WERI-Rb-1 (cell line): ENCODE measurements around the gene ITGA2.

Experiments
- DNase-seq: peaks from one replicate; pipeline ENCODE4 v3.0.0-alpha.2; 2020
- H3K27ac ChIP-seq: fragments of 250-450 bp; sonication (Bioruptor Pico); 2 replicates; pipeline ENCODE4 v1.5.1; 2020; ENCODE audit warnings: mild to moderate bottlenecking, moderate library complexity
- H3K27me3 ChIP-seq: fragments of 250-450 bp; sonication (Bioruptor Pico); 2 replicates; pipeline ENCODE4 v1.5.1; 2021; ENCODE audit warnings: mild to moderate bottlenecking, low read depth, moderate library complexity; ENCODE audit not compliant: insufficient read depth, severe bottlenecking
- H3K36me3 ChIP-seq: fragments of 250-450 bp; sonication (Bioruptor Pico); 2 replicates; pipeline ENCODE4 v1.5.1; 2020; ENCODE audit warnings: mild to moderate bottlenecking, moderate library complexity
- H3K4me3 ChIP-seq: 2 replicates; pipeline ENCODE4 v1.5.1; 2011; ENCODE audit warnings: low read depth, mild to moderate bottlenecking, control low read depth, low read length
- H3K9me3 ChIP-seq: fragments of 250-450 bp; sonication (Bioruptor Pico); 2 replicates; pipeline ENCODE4 v1.5.1; 2021; ENCODE audit warnings: mild to moderate bottlenecking, moderate library complexity; ENCODE audit not compliant: severe bottlenecking
- TF ChIP-seq, protein P1 (sequence below): IDR thresholded peaks from 2 replicates; pipeline ENCODE4 v1.5.1; 2011; ENCODE audit warnings: low read depth, mild to moderate bottlenecking, control low read depth, inconsistent platforms, low read length

The ITGA2 gene

DNA sequence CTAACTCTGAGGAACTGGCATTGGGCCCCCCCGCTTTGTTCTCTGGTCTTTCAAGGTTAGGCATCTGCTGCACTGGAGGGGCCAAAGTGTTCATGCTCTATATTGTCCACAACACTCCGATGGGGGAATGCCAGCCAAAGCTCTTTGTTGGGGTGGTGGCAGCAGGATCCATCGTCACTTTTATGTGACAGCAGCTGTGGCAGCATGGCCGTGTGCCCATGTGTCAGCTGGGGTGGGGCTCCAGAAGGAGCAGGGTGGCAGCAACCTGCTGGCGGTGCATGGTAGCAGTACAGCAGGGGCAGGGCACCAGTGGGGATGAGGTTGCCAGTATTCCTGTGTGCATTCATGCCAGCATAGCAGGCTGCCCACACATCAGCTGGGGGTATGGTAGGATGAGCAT lies 28.2 kb downstream of the ITGA2 start:
- Histone ChIP-seq H3K36me3 (no peaks in the 10 kb centered on the region), H3K9me3 (no peaks in the 10 kb centered on the region), H3K27ac (no peak overlapping the region), H3K4me3 (no peak overlapping the region), H3K27me3 (no peaks in the 10 kb centered on the region)
- TF ChIP-seq, protein P1, sequence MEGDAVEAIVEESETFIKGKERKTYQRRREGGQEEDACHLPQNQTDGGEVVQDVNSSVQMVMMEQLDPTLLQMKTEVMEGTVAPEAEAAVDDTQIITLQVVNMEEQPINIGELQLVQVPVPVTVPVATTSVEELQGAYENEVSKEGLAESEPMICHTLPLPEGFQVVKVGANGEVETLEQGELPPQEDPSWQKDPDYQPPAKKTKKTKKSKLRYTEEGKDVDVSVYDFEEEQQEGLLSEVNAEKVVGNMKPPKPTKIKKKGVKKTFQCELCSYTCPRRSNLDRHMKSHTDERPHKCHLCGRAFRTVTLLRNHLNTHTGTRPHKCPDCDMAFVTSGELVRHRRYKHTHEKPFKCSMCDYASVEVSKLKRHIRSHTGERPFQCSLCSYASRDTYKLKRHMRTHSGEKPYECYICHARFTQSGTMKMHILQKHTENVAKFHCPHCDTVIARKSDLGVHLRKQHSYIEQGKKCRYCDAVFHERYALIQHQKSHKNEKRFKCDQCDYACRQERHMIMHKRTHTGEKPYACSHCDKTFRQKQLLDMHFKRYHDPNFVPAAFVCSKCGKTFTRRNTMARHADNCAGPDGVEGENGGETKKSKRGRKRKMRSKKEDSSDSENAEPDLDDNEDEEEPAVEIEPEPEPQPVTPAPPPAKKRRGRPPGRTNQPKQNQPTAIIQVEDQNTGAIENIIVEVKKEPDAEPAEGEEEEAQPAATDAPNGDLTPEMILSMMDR = no peak
- DNase-seq = no peak

DNA sequence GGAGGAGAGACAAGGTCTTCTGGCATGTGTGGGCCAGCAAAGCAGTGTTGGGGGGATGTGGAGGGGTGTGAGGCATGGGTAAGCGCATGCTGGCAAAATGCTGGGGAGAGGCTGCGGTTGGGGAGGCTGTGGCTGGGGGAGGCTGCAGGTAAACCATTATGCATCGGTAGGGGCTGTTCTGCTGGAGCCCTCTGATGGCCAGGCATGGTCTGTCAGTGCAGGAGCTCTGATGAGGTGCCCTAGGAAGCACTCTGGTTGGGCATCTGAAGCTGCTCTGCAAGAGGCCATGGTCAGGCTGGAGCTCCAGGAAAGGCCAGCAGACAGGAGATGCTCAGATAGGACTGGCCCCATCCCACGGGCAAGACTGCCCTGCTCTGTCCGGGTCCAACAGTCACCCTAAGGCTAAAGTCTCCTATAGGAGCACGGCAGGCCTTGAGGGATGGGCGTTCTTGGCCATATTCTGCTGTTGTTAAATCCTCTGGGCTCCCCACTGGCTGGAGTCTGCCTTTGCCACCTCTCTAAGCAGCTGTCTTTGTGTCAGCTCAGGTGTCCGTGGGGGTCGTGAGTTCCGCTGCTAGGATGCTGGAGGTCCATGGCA lies 28.7 kb downstream of the ITGA2 start:
- no peaks in the 10 kb centered on the region for H3K9me3 ChIP-seq
- no peak overlapping the region for H3K4me3 ChIP-seq
- no peak overlapping the region for H3K27ac ChIP-seq
- DNase-seq = no peak
- H3K27me3 ChIP-seq = peaks cover 2% of the 10 kb centered on the region
- TF ChIP-seq, protein P1 = no peak
- no peaks in the 10 kb centered on the region for H3K36me3 ChIP-seq

DNA sequence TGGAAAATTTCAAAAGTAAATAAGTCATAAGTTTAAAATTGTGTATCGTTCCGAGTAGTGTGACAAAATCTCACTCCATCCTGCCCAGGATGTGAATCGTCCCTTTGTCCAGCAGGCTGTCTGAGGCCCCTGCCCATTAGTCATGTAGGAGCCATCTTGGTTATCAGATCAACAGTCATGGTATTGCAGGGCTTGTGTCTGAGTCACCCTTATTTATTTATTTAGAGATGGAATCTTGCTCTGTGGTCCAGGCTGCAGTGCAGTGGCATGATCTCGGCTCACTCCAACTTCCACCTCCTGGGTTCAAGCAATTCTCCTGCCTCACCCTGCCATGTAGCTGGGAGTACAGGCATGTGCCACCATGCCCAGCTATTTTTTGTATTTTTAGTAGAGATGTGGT lies 30.2 kb downstream of the ITGA2 start:
- Histone ChIP-seq H3K36me3 (no peaks in the 10 kb centered on the region), H3K9me3 (no peaks in the 10 kb centered on the region), H3K4me3 (no peak overlapping the region), H3K27me3 (peaks cover 4% of the 10 kb centered on the region), H3K27ac (no peak overlapping the region)
- TF ChIP-seq, protein P1 = no peak
- no peak for DNase-seq

DNA sequence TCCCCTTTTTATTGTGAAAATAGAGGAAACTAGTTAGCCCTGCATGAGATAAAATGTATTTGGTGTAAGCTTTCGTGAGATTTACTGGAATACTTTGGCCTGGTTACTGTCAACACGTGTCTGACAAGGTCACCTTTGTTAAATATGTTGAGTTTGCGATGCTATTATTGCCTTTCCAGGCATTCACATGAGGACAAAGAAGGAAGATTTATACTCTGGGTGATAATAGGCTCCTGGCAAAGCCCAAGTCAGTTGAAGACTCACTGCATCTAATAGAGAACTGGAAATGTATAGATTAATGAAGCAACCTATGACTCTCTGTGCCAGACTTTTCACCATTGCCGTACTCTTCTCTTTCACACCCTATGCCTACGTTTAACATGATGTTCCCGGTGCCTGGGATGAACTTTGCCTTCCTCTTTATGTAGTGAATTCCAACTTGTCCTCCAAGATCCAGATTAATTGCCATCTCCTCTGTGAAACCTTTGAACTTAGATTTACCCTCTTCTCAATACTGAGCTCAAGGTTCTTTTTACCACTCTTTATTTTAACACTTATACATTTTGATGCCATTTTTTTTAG lies 33.9 kb downstream of the ITGA2 start:
- no peak overlapping the region for H3K27ac ChIP-seq

DNA sequence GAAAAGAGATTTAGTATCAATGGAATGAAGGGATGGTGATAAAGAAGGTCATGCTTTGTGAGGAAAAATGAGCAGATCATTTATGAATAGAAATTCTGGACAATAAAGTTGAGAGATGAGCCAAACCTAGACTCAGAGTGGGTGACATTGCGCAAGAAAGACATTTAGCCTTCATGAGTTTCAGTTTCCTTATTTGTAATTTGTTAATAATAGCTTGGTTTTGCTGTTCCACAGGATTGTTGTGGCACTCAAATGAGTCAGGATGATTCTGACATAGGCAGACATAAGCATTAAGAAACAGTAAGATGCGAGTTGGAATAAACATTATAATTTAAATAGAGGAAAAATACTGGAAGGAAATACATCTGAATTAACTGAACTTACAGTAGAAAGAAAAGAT lies 34.8 kb downstream of the ITGA2 start:
- H3K9me3 ChIP-seq = no peaks in the 10 kb centered on the region
- H3K36me3 ChIP-seq = no peaks in the 10 kb centered on the region
- no peak for DNase-seq
- TF ChIP-seq, protein P1 = no peak
- no peak overlapping the region for H3K4me3 ChIP-seq
- no peak overlapping the region for H3K27ac ChIP-seq
- H3K27me3 ChIP-seq = peaks cover 4% of the 10 kb centered on the region

More for the DNA sequence above, 33.9 kb downstream of the ITGA2 start:
- no peaks in the 10 kb centered on the region for H3K9me3 ChIP-seq
- TF ChIP-seq, protein P1 = no peak
- no peak for DNase-seq
- H3K27me3 ChIP-seq = peaks cover 4% of the 10 kb centered on the region
- H3K36me3 ChIP-seq = no peaks in the 10 kb centered on the region
- H3K4me3 ChIP-seq = no peak overlapping the region

DNA sequence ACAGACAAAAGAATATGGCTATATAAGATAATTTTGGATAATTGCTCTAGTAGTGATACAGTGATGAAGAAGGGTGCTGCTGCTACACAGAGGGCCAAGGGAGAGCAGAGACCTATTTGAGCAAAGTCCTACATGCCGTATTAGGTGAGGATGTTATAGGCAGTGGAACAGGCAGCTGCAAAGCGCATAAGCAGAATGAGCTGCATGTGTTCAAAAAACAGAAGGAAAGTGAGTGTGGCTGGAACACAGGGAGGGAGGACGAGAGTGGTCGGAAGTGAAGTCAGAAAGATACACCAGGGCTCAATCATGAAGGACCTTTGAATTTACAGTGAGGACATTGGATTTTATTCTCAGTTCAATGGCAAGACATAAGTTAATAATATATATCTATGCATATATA lies 35.4 kb downstream of the ITGA2 start:
- no peak overlapping the region for H3K4me3 ChIP-seq
- DNase-seq = no peak
- no peaks in the 10 kb centered on the region for H3K36me3 ChIP-seq
- H3K27ac ChIP-seq = no peak overlapping the region
- TF ChIP-seq, protein P1 = no peak
- no peaks in the 10 kb centered on the region for H3K9me3 ChIP-seq
- H3K27me3 ChIP-seq = peaks cover 4% of the 10 kb centered on the region
